Ascending aorta (tissue), 2 donors: ENCODE measurements around the gene BGN. TPM values are rescaled to one million over a fixed set of nuclear protein-coding genes. Genes with fewer than 3 reads are reported as not detected.

Source experiments
- DNase-seq, 2 donors: peaks; one replicate each; pipeline ENCODE4 v3.0.0-alpha.2; 2019; ENCODE audit warnings: low spot score in 2 of 2
- H3K27ac ChIP-seq, 2 donors: fragments of 200-600 bp; sonication (generic); one replicate each; pipeline ENCODE4 v1.5.1; 2016 to 2017; ENCODE audit warnings: mild to moderate bottlenecking in 1 of 2
- H3K27me3 ChIP-seq: fragments of 200-600 bp; sonication (generic); one replicate; pipeline ENCODE4 v1.5.1; 2017
- H3K36me3 ChIP-seq, 2 donors: fragments of 200-600 bp; sonication (generic); one replicate each; pipeline ENCODE4 v1.5.1; 2016
- H3K4me1 ChIP-seq, 2 donors: fragments of 200-600 bp; sonication (generic); one replicate each; pipeline ENCODE4 v1.5.1; 2016 to 2017; ENCODE audit warnings: mild to moderate bottlenecking in 1 of 2
- H3K4me3 ChIP-seq, 2 donors: fragments of 200-600 bp; sonication (generic); one replicate each; pipeline ENCODE4 v1.5.1; 2016 to 2017; ENCODE audit warnings: mild to moderate bottlenecking in 1 of 2
- H3K9me3 ChIP-seq, 2 donors: fragments of 200-600 bp; sonication (generic); one replicate each; pipeline ENCODE4 v1.5.1; 2016
- intact Hi-C: fragments of 100-400 bp; cut with DNase I; formaldehyde crosslinking; loops from one replicate; pipeline ENCODE4 v1.15.1; 2023
- total RNA-seq: library from RNA; depleted of rRNA; stranded (reverse); fragments of >200 nt; gene quantifications from one replicate; pipeline ENCODE4 v1.1.0, GENCODE V29; 2016
- TF ChIP-seq, protein P1 (sequence below), 3 experiments: fragments of 200-600 bp in 2 of 3; fragments of 450-650 bp in 1 of 3; sonication (generic) in 2 of 3; IDR thresholded peaks; one replicate each; pipeline ENCODE4 v1.5.1; 2016 to 2019; ENCODE audit warnings: antibody characterized with exemption in 3 of 3, mild to moderate bottlenecking in 1 of 3, moderate library complexity in 1 of 3

The BGN gene
- total RNA-seq, 1 donor from 2014 or later, result 1,387 TPM

DNA sequence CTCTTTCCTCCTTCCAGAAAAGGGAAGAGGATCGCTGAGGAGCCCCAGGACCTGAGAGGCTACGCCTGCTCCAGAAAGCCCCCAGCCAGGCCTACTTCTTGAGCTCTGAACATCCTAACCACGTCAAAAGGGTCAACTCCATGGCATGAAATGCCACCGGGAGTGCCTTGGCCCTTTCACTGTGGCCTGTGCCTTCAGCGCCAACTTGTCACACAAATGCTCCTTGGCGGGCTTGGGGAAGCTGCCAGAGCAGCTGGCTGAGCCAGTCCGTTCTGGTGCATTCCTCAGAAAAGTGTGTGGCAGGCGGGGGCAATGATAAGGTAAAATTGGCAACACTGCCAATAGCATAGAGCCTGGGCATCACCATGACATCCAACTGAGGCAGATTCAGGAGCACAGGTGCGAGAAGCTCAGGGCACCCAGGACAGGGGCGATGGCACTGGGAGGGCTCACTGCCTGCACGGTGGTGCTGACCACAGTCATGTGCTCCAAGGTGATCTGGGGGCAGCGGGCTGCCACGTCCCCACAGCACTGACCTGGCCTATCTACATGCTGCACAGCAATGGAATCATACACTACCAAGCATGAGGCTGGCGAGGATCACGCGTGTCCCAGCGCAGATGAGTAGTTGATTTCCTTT is 36.8 kb upstream of the BGN start:
- no peak for DNase-seq
- intact Hi-C loops, result no loop called here
- no peaks in the 10 kb centered on the region for H3K27me3 ChIP-seq
- peaks cover 13 to 43% of the 10 kb centered on the region in 2 donors for H3K36me3 ChIP-seq
- TF ChIP-seq, protein P1, sequence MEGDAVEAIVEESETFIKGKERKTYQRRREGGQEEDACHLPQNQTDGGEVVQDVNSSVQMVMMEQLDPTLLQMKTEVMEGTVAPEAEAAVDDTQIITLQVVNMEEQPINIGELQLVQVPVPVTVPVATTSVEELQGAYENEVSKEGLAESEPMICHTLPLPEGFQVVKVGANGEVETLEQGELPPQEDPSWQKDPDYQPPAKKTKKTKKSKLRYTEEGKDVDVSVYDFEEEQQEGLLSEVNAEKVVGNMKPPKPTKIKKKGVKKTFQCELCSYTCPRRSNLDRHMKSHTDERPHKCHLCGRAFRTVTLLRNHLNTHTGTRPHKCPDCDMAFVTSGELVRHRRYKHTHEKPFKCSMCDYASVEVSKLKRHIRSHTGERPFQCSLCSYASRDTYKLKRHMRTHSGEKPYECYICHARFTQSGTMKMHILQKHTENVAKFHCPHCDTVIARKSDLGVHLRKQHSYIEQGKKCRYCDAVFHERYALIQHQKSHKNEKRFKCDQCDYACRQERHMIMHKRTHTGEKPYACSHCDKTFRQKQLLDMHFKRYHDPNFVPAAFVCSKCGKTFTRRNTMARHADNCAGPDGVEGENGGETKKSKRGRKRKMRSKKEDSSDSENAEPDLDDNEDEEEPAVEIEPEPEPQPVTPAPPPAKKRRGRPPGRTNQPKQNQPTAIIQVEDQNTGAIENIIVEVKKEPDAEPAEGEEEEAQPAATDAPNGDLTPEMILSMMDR (IDR thresholded peaks at IDR 0.05), result no peak
- H3K4me1 ChIP-seq, result no peaks in the 10 kb centered on the region
- H3K4me3 ChIP-seq, result no peak overlapping the region
- H3K27ac ChIP-seq, result no peak overlapping the region
- H3K9me3 ChIP-seq, result no peaks in the 10 kb centered on the region

GRCh38 chrX:153458476-153458875 is 36.3 kb upstream of the BGN start:
- no peaks in the 10 kb centered on the region for H3K9me3 ChIP-seq
- no peak for DNase-seq
- intact Hi-C loops, result no loop called here
- no peaks in the 10 kb centered on the region for H3K4me1 ChIP-seq
- H3K36me3 ChIP-seq, result peaks cover 13 to 41% of the 10 kb centered on the region in 2 donors
- H3K4me3 ChIP-seq, result no peak overlapping the region
- TF ChIP-seq, protein P1 (IDR thresholded peaks at IDR 0.05), result no peak
- H3K27me3 ChIP-seq, result no peaks in the 10 kb centered on the region
- H3K27ac ChIP-seq, result no peak overlapping the region

DNA sequence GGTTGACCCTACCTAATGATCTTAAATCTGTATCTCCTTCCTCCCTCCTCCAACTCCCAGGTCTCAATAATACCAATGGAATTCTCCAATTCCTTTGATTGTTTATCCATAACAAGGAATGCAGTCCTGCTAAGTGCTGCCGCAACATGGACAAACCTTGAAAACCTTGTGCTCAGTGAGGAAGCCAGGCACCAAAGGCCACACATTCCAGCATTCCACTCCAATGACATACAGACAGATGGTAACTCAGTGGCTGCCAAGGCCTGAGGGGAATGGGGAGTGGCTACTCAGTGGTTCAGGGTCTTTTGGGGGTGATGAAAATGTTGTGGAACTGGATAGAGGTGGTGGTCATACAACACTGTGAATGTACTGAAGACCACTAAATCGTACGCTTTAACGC is 34.8 kb upstream of the BGN start:
- TF ChIP-seq, protein P1 (IDR thresholded peaks at IDR 0.05), result no peak
- no peak for DNase-seq
- intact Hi-C loops, result loop anchor here (10.0 kb wide), 1 partner anchor 125 kb away; the partner anchor contains the start of gene ZNF275
- Histone ChIP-seq H3K9me3 (no peaks in the 10 kb centered on the region), H3K27me3 (no peaks in the 10 kb centered on the region), H3K4me3 (no peak overlapping the region), H3K36me3 (peaks cover 13 to 34% of the 10 kb centered on the region in 2 donors), H3K4me1 (no peaks in the 10 kb centered on the region), H3K27ac (no peak overlapping the region)

- Histone ChIP-seq H3K9me3 (no peaks in the 10 kb centered on the region), H3K4me1 (no peaks in the 10 kb centered on the region), H3K4me3 (no peak overlapping the region), H3K36me3 (peaks cover 10 to 27% of the 10 kb centered on the region in 2 donors), H3K27me3 (no peaks in the 10 kb centered on the region), H3K27ac (no peak overlapping the region)
- no peak for DNase-seq
- TF ChIP-seq, protein P1 (IDR thresholded peaks at IDR 0.05), result peak; percentile 25 to 59 (median 40)
- intact Hi-C loops, result loop anchor here (10.0 kb wide), 1 partner anchor 126 kb away; the partner anchor contains the start of gene ZNF275
These were observed 34.0 kb upstream of the BGN start for GRCh38 chrX:153460826-153461225.

GRCh38 chrX:153462291-153462690 is 32.5 kb upstream of the BGN start:
- H3K27ac ChIP-seq, result no peak overlapping the region
- intact Hi-C loops, result loop anchor here (10.0 kb wide), 1 partner anchor 127 kb away; the partner anchor contains the start of gene ZNF275

More at GRCh38 chrX:153462291-153462690, 32.5 kb upstream of the BGN start:
- no peak for DNase-seq
- Histone ChIP-seq H3K9me3 (no peaks in the 10 kb centered on the region), H3K4me1 (no peaks in the 10 kb centered on the region), H3K27me3 (no peaks in the 10 kb centered on the region), H3K4me3 (no peak overlapping the region), H3K36me3 (peaks cover 6 to 23% of the 10 kb centered on the region in 2 donors)
- TF ChIP-seq, protein P1 (IDR thresholded peaks at IDR 0.05), result no peak
